ENCODE results near the gene RYR2. TPM values are rescaled to one million over a fixed set of nuclear protein-coding genes. Genes with fewer than 3 reads are reported as not detected.

RYR2 gene
- total RNA-seq, 1 experiment from 2014 or later, result 3.4 TPM

GRCh38 chr1:237411621-237412020 lies 369.6 kb downstream of the RYR2 start:
- Mint-ChIP-seq H3K4me3 (no peak overlapping the region), H3K4me1 (peaks cover 14 to 18% of the 10 kb centered on the region in 2 experiments), H3K36me3 (ENCODE audit: insufficient read depth in 1 of 3, low read depth in 3 of 3) (peaks cover 0 to 12% (median 3%) of the 10 kb centered on the region in 3 experiments; a peak in 3 of 7 replicates), H3K9me3 (peaks cover 4 to 5% of the 10 kb centered on the region in 2 experiments; a peak in 2 of 5 replicates), H3K27me3 (ENCODE audit: low read depth) (no peaks in the 10 kb centered on the region), H3K27ac (peak overlapping the region in 1 of 3 experiments; percentile 21; a peak in 1 of 7 replicates)
- H3K4me2 ChIP-seq (ENCODE audit: insufficient read depth, insufficient read length, low read length), result no peak overlapping the region
- H3K23ac ChIP-seq (ENCODE audit: insufficient read length, low read depth, low read length), result no peak overlapping the region
- H3K27ac ChIP-seq (ENCODE audit: insufficient read length, low read depth, low read length), result no peak overlapping the region
- no peak overlapping the region for H2BK5ac ChIP-seq (ENCODE audit: insufficient read length, low read length)
- no peaks in the 10 kb centered on the region for H4K20me1 ChIP-seq (ENCODE audit: control insufficient read depth, insufficient read depth, insufficient read length)
- no peaks in the 10 kb centered on the region for H3K23me2 ChIP-seq (ENCODE audit: insufficient read length, low read depth, low read length, poor library complexity, severe bottlenecking)
- DNase-seq, result no peak
- H3K9ac ChIP-seq (ENCODE audit: extremely low read depth, insufficient read length, low read length), result no peak overlapping the region
- H4K91ac ChIP-seq (ENCODE audit: insufficient read length, low read depth, low read length), result no peak overlapping the region
- no peaks in the 10 kb centered on the region for H3K9me3 ChIP-seq (ENCODE audit: control insufficient read depth, low read depth, low read length)
- no peak overlapping the region for H2AFZ ChIP-seq (ENCODE audit: low read length)
- no CpG with 5 or more reads among the region's 2 CpGs for WGBS (ENCODE audit: extremely low coverage, insufficient read length, low lambda C conversion rate)
- no peak overlapping the region for H3K18ac ChIP-seq (ENCODE audit: insufficient read length, low read depth, low read length)
- no peak overlapping the region for H2BK120ac ChIP-seq (ENCODE audit: low read depth, low read length, poor library complexity, severe bottlenecking)
- TF ChIP-seq, protein P1, sequence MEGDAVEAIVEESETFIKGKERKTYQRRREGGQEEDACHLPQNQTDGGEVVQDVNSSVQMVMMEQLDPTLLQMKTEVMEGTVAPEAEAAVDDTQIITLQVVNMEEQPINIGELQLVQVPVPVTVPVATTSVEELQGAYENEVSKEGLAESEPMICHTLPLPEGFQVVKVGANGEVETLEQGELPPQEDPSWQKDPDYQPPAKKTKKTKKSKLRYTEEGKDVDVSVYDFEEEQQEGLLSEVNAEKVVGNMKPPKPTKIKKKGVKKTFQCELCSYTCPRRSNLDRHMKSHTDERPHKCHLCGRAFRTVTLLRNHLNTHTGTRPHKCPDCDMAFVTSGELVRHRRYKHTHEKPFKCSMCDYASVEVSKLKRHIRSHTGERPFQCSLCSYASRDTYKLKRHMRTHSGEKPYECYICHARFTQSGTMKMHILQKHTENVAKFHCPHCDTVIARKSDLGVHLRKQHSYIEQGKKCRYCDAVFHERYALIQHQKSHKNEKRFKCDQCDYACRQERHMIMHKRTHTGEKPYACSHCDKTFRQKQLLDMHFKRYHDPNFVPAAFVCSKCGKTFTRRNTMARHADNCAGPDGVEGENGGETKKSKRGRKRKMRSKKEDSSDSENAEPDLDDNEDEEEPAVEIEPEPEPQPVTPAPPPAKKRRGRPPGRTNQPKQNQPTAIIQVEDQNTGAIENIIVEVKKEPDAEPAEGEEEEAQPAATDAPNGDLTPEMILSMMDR (conservative IDR thresholded peaks at IDR 0.05), result no peak
- no peak overlapping the region for H2BK12ac ChIP-seq (ENCODE audit: insufficient read length, low read depth, low read length)
- no peak overlapping the region for H2AK5ac ChIP-seq (ENCODE audit: insufficient read length, low read length)
- no peak overlapping the region for H3K14ac ChIP-seq (ENCODE audit: insufficient read depth, low read length)
- H3K4me1 ChIP-seq (ENCODE audit: insufficient read depth, low read length), result peaks cover 3% of the 10 kb centered on the region; the same call in 1 of the 2 replicates
- no peak overlapping the region for H4K8ac ChIP-seq (replicated peaks; ENCODE audit: insufficient read length, low read depth, low read length)
- H2BK20ac ChIP-seq (ENCODE audit: low read depth, low read length, poor library complexity, severe bottlenecking), result no peak overlapping the region
- no peaks in the 10 kb centered on the region for H3K79me1 ChIP-seq (ENCODE audit: insufficient read depth, low read depth, low read length, poor library complexity, severe bottlenecking)
- H2BK15ac ChIP-seq (ENCODE audit: low read depth, low read length), result no peak overlapping the region
- H3K27me3 ChIP-seq (ENCODE audit: insufficient read depth, low read length), result no peaks in the 10 kb centered on the region
- no peaks in the 10 kb centered on the region for H3K79me2 ChIP-seq (ENCODE audit: insufficient read depth, low read length)
- H4K5ac ChIP-seq (ENCODE audit: insufficient read length, low read depth, low read length), result no peak overlapping the region
- H3K56ac ChIP-seq (ENCODE audit: insufficient read length, low read depth, low read length), result no peak overlapping the region
- no peak overlapping the region for H3K4ac ChIP-seq (ENCODE audit: low read depth, low read length)
- H3T11ph ChIP-seq (ENCODE audit: low read length), result no peak overlapping the region
